GM18909 (cell line): ENCODE results near the gene RASL11B.
"Not testable (repeated sequence)": the region's sequence is repeated elsewhere in the genome, so short reads cannot be mapped to it uniquely, and the experiment has no call there.

ENCODE experiments used
- ATAC-seq: cut with Tn5 transposase; IDR thresholded peaks from one replicate; pipeline ENCODE4 v1.9.1; 2021; ENCODE audit warnings: mild to moderate bottlenecking; ENCODE audit not compliant: unreplicated experiment, poor library complexity

The RASL11B gene

GRCh38 chr4:52861879-52862616 lies at the start of gene RASL11B:
RASL11B (plus strand) TSS chr4:52862317; CDS start chr4:52862508, 191 bp downstream.
- ATAC-seq = peak; percentile 99

DNA sequence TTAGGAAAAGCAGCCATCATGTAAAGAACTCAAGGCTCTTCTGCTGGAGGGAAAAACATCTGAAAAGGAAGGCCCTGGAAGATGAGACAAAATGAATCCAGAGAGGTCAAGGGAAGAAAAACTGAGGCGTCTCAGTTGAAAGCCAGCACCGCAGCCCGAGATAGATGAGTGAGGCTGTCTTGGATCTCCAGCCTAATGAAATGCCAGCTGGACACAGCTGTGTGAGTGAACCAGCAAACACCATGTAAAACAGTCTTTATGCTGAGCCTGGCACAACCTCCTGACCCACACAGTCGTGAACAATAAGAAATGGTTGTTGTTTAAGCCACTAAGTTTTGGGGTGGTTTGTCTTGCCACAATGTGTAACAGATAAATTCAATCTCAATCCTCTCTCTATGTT lies 48.6 kb upstream of the RASL11B start:
- no peak for ATAC-seq

DNA sequence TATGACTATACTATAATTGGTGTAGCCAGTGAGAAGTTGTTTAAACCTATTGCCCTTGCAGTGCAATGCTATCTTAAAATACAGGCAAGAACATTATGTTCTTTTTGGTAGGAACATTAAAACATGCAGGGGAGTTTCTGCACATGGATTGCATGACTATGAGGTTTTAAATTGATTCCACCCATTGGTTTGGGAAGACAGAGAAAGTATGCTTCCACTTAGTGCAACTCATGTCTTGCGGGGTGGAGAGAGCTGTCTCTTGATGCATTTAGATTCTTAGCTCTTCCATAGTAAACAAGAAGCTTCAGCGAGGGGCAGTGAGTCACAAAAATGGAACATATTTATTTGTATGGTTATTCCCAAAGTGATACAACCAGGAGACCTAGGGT lies 39.5 kb upstream of the RASL11B start:
- no peak for ATAC-seq

DNA sequence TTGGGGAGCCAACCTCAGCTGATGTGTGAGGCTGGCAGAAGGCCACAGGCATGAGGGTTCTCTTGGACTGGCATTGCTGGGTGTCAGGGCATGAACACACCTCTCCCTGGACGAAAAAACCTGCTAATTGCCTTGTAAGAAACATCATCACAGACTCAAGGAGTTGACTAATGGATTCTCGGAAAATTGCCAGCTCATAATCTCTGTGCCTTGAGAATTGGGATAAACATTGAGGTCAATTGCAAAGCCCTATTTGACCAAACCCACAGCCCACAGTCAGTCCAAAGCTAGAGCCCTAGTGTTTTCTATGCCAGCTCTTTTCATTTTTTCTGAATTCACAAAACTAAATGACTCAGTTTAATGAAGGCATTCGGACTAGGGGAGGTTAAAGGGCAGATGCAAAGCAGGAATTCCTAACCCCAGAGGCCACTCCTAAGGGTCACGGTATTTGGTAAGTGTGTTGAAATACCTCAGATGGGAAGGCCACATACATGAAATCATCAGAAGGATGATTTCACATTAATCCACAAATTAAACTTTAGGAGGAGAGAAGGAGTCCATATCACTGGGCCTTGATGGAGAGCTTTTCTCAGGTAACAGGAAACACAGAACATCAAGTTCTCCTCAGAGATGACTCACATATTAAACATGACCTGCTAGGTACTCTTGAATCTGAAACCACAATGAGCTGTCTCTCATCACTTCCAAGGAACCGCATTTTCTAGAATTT lies 39.0 kb upstream of the RASL11B start:
- no peak for ATAC-seq

- no peak for ATAC-seq
Observed at GRCh38 chr4:52823702-52824092, 38.4 kb upstream of the RASL11B start.

GRCh38 chr4:52824270-52824602 lies 37.9 kb upstream of the RASL11B start:
- no peak for ATAC-seq

GRCh38 chr4:52824603-52825459 lies 37.3 kb upstream of the RASL11B start:
- ATAC-seq = no peak

DNA sequence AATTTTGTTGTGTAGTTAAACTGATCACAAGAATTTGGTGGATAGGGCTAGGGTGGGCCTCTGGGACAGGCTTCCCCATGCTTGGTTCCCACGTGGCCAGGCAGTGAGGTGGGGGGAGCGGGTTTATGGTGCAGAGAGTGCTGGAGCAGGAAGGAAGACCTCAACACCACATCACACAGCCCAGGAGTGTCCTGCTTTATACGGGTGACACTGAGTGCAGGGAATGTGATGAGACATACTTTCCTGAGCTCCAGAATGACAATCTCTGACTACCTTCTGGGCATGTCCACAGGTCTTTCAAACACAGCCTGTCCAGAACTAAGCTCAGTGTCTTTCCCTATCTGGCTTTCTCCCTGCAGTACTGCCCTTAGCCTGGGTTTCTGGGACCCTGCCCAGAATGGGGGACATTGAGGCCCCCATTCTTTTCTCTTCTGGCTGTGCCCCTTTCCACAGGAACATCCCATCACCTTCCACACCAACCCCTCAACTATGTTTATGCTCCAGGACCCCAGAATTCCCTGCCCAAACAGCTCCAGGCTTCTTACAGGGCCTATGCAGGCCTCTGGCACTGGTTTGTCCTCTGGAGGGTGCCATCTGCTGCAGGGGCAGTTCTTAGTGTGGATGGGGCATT lies 36.5 kb upstream of the RASL11B start:
- no peak for ATAC-seq

DNA sequence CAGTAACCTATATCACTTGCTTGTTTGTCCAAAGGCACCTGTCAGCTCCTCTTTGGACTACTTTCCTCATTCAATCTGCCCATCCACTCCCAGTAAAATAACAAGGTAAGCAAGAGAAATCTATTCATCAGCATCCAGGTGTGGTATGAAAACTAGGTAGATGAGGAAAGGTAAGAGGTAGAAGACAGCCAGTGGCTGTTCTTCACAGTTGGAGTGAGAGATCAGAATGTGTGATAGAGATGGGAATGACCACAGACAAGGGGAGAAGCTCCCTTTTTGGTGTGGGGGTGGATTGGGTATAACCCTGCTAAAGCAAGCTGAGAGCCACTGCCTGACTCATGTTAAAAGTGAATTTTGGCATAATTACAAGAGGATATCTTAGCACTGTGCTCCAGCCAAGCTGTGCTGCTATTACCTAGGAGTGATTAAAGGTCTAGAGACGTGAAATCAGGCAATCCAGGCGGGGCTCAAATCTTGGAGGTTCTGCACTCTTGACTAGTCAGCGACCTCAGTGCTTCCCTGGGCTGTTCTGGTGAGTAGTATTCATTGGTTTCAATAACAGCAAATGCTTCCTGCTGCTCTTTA lies 28.1 kb upstream of the RASL11B start:
- ATAC-seq = no peak

- ATAC-seq = not testable (repeated sequence)
Observed at GRCh38 chr4:52834641-52835456, 27.3 kb upstream of the RASL11B start.

DNA sequence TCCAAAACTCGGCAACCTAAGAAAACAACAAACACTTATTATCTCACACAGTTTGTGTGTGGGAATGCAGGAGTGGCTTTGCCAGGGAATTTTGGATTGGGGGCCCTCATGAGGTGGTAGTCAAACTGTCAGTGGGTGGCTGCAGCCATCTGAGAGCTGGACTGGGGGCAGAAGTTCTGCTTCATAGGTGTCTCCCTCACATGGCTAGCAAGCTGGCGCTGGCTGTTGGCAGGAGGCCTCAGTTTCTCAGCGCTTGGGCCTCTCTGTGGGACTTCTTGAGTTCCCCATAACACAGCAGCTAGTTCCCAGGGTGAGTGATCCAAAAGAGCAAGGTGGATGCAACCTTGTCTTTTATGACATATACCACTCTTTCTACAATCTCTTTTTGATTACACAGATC lies 26.0 kb upstream of the RASL11B start:
- ATAC-seq = no peak

DNA sequence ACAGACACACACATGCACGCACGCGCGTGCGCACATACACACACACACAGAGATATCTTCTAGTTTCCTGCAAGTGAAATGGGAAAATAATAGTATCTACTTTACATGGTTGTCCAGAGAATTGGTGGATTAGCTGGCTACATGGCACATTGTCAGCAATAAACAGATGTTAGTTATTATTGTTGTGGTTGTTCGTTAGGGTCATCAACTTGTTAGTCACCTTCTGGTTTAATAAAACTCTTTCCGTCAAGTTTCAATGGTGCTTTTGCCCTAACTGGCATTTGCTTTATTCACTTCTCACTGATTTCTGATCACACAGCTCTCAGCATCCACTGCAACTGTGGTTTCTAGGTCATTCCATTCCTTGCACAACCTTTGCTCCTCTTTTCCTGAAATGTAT lies 25.4 kb upstream of the RASL11B start:
- ATAC-seq = no peak

GRCh38 chr4:52837716-52838558 lies 24.2 kb upstream of the RASL11B start:
- no peak for ATAC-seq

DNA sequence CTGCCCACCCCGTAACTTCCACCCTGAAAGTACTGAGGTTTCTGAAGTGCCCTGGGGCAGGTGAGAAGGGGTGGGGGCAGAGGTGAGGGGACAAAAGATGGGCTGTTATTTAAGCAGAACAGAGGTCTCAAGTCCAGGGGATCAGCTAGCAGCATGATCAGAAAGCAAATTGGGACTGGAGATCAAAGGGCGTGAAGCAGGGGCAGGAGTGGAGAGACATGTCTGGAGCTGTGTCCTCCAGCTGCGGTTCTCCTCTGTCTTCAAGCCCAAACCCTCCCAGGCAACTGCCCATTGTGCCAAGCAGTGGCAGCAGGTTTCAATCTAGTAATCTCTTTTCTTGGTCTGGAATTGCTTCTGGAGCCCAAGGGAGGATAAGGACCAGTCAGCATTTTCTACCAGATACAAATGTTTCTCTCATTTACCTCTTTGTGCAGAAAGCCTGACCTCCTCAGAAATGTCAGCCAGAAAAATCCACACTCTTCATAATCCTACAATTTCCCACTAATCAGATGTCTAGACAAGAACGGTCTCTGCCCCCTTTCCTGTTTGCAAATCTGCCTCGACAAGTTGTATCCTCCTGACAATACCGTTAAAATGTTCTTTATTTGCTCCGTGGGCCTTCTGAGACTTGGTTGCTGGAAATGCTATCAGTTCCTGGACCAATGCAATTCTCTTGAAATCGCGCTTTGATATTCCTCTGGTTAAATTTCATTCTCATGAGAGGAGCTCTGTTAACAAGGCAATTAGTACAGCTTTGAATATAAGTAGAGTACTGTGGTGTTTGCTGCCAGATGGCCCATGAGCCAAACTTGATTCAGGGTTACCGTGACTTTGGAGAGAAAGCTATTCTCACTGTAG lies 23.2 kb upstream of the RASL11B start:
- ATAC-seq = no peak

GRCh38 chr4:52840531-52841370 lies 21.4 kb upstream of the RASL11B start:
- no peak for ATAC-seq

- no peak for ATAC-seq
Observed at GRCh38 chr4:52841682-52842456, 20.2 kb upstream of the RASL11B start.
